C1 segment of cervical spinal cord (tissue), 14 donors: ENCODE data around the gene GPRC5B.

ENCODE experiments used
- DNase-seq, 14 donors: peaks; one replicate each; lab custom pipeline; 2025; lab: John Stamatoyannopoulos, UW

GPRC5B gene

DNA sequence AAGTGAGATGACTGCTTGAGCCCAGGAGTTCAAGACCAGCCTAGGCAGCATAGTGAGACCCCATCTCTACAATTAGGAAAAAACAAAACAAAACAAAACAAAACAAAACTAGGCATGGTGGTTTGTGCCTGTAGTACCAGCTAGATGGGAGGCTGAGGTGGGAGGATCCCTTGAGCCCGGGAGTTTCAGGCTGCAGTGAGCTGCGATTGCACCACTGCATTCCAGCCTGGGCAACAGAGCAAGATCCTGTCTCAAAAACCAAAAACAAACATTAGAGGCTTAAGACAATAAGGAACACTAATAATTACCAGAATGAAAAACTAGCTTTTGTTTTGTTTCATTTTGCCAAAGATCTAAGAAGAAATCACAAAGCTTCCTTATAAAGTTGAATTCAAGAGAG lies 69.2 kb downstream of the GPRC5B start:
- DNase-seq: no peak

DNA sequence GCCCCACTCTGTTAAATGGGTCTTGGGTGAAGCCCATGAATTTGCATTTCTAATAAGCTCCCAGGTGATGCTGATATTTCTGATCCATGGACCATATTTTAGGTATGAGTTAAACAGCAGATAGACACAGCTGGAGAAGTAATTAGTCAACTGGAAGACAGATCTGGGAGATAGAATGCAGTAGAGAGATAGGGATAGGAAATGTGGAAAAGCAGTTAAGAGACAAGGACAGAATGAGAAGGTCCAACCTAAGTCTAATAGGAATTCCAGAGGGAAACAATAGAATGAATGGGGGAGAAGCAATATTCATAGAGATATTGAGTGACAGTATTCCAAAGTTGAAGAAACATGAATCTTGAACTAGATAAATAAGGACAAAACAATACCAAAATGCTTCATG lies 71.7 kb downstream of the GPRC5B start:
- DNase-seq: no peak

DNA sequence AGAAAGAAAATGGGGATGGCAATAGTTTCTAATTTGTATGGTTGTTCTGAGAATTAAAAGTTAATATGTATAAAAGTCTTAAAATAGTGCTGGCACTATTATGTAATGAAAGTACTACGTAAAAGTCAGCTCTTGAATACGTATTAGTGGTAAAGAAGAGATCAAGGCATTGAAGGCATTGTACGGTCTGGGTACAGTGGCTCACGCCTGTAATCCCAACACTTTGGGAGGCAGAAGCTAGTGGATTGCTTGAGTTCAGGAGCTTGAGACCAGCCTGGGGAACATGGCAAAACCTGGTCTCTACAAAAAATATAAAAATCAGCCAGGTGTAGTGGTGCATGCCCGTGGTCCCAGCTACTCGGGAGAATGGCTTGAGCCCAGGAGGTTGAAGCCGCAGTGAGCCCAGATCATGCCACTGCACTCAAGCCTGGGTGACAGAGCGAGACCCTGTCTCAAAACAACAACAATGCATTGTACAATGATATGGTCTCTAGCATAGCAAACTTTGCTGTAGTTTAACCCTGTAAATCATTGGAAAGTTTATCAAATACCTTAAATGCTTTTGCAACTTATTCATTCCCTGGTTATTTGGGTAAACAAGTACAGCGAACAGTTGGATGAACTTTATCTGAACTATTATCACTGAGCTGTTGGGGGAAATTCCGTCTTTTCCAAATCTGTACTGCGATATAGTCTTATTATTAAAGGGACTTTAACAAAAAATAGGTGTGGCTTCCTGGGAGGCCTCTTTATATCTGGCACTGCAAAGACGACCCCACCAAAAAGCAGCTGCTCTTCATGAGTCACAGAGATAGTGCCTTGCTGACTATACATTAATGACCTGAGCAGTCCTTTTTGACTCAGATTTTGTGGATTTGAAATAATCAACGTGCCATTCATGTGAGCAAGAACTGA lies 73.6 kb downstream of the GPRC5B start:
- no peak for DNase-seq

DNA sequence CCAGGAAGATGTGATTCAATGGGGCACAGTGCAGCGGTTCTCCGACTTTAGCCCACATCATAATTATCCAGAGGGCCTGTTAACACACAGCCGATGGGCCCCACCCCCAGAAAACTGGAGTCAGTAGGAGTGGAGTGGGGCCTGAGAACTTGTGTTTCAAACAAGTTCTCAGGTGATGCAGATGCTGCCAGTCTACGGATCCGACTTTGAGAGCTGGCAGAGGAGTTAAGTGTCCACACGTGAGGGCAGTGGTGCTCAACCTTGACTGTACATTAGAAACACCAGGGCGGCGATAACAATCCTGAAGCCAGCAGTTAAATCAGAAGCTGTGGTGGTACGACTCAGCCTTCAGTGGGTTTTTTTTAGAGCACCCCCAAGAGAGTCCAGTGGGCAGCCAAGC lies 75.0 kb downstream of the GPRC5B start:
- peak in 1 of 14 donors; percentile 5 for DNase-seq

DNA sequence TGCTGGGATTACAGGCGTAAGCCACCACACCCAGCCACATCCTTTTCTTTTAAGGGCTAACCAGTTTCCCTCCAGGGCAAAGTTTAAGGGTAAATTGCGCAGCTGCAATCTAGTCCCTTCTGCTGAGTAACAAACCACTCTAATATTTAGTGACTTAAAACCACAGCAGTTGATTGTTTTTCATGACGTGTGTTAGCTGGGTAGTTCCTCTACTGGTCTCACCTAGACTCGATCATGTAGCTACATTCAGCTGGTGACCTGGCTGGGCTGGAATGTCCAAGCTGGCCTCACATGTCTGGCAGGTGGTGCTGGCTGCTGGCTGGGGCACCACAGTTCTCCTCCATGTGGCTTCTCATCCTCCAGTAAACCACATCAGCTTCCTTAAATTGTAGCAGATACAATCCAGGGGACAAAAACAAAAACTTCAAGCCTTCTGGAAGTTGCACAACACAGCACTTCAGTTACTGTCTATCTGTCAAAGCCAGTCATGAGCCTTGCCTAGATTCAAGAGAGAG lies 75.5 kb downstream of the GPRC5B start:
- DNase-seq: peak in 2 of 14 donors; percentile 7 to 9

DNA sequence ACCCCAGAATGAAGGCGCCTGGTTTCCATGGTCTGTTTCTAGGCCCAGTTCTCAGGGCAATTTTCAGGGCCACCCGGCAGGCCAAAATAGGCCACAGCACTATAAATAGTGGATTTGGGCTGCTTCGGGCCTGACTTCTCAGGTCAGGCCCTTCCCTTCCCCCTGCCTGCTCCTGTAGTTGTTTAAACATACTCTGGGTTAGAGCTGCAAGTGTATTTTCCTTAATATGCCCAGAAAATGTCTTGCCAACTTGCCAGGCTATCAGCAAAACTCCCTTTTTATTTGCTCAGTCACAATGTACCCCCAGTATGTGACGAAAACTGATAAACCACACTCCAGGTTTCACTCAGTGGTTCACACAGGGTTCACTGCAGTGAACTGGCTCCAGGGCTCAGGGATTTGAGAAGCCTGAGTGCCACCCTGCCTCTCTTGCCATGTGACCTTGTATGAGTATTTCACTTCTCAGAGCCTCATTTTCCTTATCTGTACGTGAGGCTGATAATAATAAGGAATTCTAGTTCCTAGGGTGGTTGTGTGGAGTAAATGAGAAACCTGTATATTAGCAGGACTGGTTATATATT lies 76.5 kb downstream of the GPRC5B start:
- peak in 8 of 14 donors; percentile 4 to 38 (median 14) for DNase-seq
